Measurements from ENCODE around the gene ANKH.
A peak's percentile ranks its signal among the peaks of the same experiment; 100 is the strongest.

Gene ANKH

GRCh38 chr5:14727428-14727865, 144.1 kb downstream of the ANKH start:
- no peak for TF ChIP-seq EZH2phosphoT487 (IDR thresholded peaks at IDR 0.05; ENCODE audit: borderline replicate concordance)
- TF ChIP-seq CTCF (conservative IDR thresholded peaks at IDR 0.05; ENCODE audit: low read length) = peak; percentile 99
- H4K20me1 ChIP-seq (ENCODE audit: insufficient read depth, low read length, poor library complexity, severe bottlenecking) = no peaks in the 10 kb centered on the region
- H3K27me3 ChIP-seq (ENCODE audit: insufficient read depth, low read length, poor library complexity, severe bottlenecking) = no peaks in the 10 kb centered on the region
- H3F3A ChIP-seq (ENCODE audit: low read depth) = no peaks in the 10 kb centered on the region
- no peak overlapping the region for H2AFZ ChIP-seq (ENCODE audit: low read length)
- no peaks in the 10 kb centered on the region for H3K9me2 ChIP-seq (replicated peaks; ENCODE audit: low read depth, low read length)
- no peaks in the 10 kb centered on the region for H3K4me1 ChIP-seq (ENCODE audit: insufficient read depth, low read length, poor library complexity, severe bottlenecking)
- no peak overlapping the region for H3K4me2 ChIP-seq (ENCODE audit: low read depth, low read length, poor library complexity, severe bottlenecking)
- H3K36me3 ChIP-seq (ENCODE audit: insufficient read depth, low read length) = peaks cover 15% of the 10 kb centered on the region; the same call in 1 of the 2 replicates
- no peak overlapping the region for H3K4me3 ChIP-seq (ENCODE audit: low read length, poor library complexity, severe bottlenecking)
- no peaks in the 10 kb centered on the region for H3K79me2 ChIP-seq (ENCODE audit: insufficient read depth, low read length)
- H3K9me3 ChIP-seq (ENCODE audit: insufficient read depth, low read depth, low read length) = no peaks in the 10 kb centered on the region
- H3K9ac ChIP-seq (ENCODE audit: low read depth, low read length, poor library complexity, severe bottlenecking) = no peak overlapping the region

- Histone ChIP-seq H3K9ac (ENCODE audit: low read depth, low read length, poor library complexity, severe bottlenecking) (no peak overlapping the region), H3K4me2 (ENCODE audit: low read depth, low read length, poor library complexity, severe bottlenecking) (no peak overlapping the region)
- TF ChIP-seq CTCF (conservative IDR thresholded peaks at IDR 0.05; ENCODE audit: low read length) = no peak
- no peak for TF ChIP-seq EZH2phosphoT487 (IDR thresholded peaks at IDR 0.05; ENCODE audit: borderline replicate concordance)
Observed at GRCh38 chr5:14726066-14726838, 145.3 kb downstream of the ANKH start.

GRCh38 chr5:14724633-14725032, 146.9 kb downstream of the ANKH start:
- Histone ChIP-seq H3F3A (ENCODE audit: low read depth) (no peaks in the 10 kb centered on the region), H2AFZ (ENCODE audit: low read length) (no peak overlapping the region), H4K20me1 (ENCODE audit: insufficient read depth, low read length, poor library complexity, severe bottlenecking) (no peaks in the 10 kb centered on the region), H3K36me3 (ENCODE audit: insufficient read depth, low read length) (peaks cover 8% of the 10 kb centered on the region; the same call in 1 of the 2 replicates), H3K27me3 (ENCODE audit: insufficient read depth, low read length, poor library complexity, severe bottlenecking) (no peaks in the 10 kb centered on the region), H3K4me2 (ENCODE audit: low read depth, low read length, poor library complexity, severe bottlenecking) (no peak overlapping the region), H3K4me3 (ENCODE audit: low read length, poor library complexity, severe bottlenecking) (no peak overlapping the region), H3K79me2 (ENCODE audit: insufficient read depth, low read length) (no peaks in the 10 kb centered on the region), H3K9ac (ENCODE audit: low read depth, low read length, poor library complexity, severe bottlenecking) (no peak overlapping the region), H3K9me3 (ENCODE audit: insufficient read depth, low read depth, low read length) (no peaks in the 10 kb centered on the region), H3K9me2 (replicated peaks; ENCODE audit: low read depth, low read length) (no peaks in the 10 kb centered on the region), H3K4me1 (ENCODE audit: insufficient read depth, low read length, poor library complexity, severe bottlenecking) (no peaks in the 10 kb centered on the region)
- TF ChIP-seq EZH2phosphoT487 (IDR thresholded peaks at IDR 0.05; ENCODE audit: borderline replicate concordance) (no peak), CTCF (conservative IDR thresholded peaks at IDR 0.05; ENCODE audit: low read length) (no peak)

More at GRCh38 chr5:14726066-14726838, 145.3 kb downstream of the ANKH start:
- Histone ChIP-seq H3K4me3 (ENCODE audit: low read length, poor library complexity, severe bottlenecking) (no peak overlapping the region), H3K9me3 (ENCODE audit: insufficient read depth, low read depth, low read length) (no peaks in the 10 kb centered on the region), H3F3A (ENCODE audit: low read depth) (no peaks in the 10 kb centered on the region), H3K36me3 (ENCODE audit: insufficient read depth, low read length) (peaks cover 8% of the 10 kb centered on the region; the same call in 1 of the 2 replicates), H3K27me3 (ENCODE audit: insufficient read depth, low read length, poor library complexity, severe bottlenecking) (no peaks in the 10 kb centered on the region), H3K9me2 (replicated peaks; ENCODE audit: low read depth, low read length) (no peaks in the 10 kb centered on the region), H2AFZ (ENCODE audit: low read length) (no peak overlapping the region), H3K4me1 (ENCODE audit: insufficient read depth, low read length, poor library complexity, severe bottlenecking) (no peaks in the 10 kb centered on the region), H4K20me1 (ENCODE audit: insufficient read depth, low read length, poor library complexity, severe bottlenecking) (no peaks in the 10 kb centered on the region), H3K79me2 (ENCODE audit: insufficient read depth, low read length) (no peaks in the 10 kb centered on the region)
